Right atrium auricular region (tissue), 2 donors: ENCODE results near the gene SERPING1. TPM values are rescaled to one million over a fixed set of nuclear protein-coding genes. Genes with fewer than 3 reads are reported as not detected.

ENCODE experiments used
- DNase-seq: peaks from one replicate; pipeline ENCODE4 v3.0.0-alpha.2; 2019; ENCODE audit warnings: low spot score
- H3K27ac ChIP-seq, 2 donors: fragments of 200-600 bp; sonication (generic); 1 replicate in 1 of 2; 2 replicates in 1 of 2; pipeline ENCODE4 v1.5.1; 2016 to 2019
- H3K27me3 ChIP-seq, 2 donors: fragments of 200-600 bp; sonication (generic); one replicate each; pipeline versions ENCODE4 v1.5.1 to v1.6.0; 2017 to 2019
- H3K36me3 ChIP-seq: fragments of 200-600 bp; sonication (generic); one replicate; pipeline ENCODE4 v1.5.1; 2016
- H3K4me1 ChIP-seq, 2 donors: fragments of 200-600 bp; sonication (generic); one replicate each; pipeline versions ENCODE4 v1.5.1 to v1.6.0; 2017 to 2019
- H3K4me3 ChIP-seq, 2 donors: fragments of 200-600 bp; sonication (generic); 1 replicate in 1 of 2; 2 replicates in 1 of 2; pipeline ENCODE4 v1.5.1; 2017 to 2019; ENCODE audit warnings: mild to moderate bottlenecking in 1 of 2, moderate library complexity in 1 of 2
- H3K9me3 ChIP-seq, 2 donors: fragments of 200-600 bp; sonication (generic); one replicate each; pipeline ENCODE4 v1.5.1; 2019
- CTCF ChIP-seq, 2 donors: fragments of 200-600 bp; sonication (generic); IDR thresholded peaks; one replicate each; pipeline ENCODE4 v1.5.1; 2019; ENCODE audit warnings: antibody characterized with exemption in 2 of 2
- total RNA-seq, 2 donors: library from RNA; depleted of rRNA; stranded (reverse); fragments of >200 nt; gene quantifications; one replicate each; pipeline ENCODE4 v1.1.0, GENCODE V29; 2016

SERPING1 gene
- total RNA-seq, 2 donors from 2014 or later, result 210 to 851 TPM

DNA sequence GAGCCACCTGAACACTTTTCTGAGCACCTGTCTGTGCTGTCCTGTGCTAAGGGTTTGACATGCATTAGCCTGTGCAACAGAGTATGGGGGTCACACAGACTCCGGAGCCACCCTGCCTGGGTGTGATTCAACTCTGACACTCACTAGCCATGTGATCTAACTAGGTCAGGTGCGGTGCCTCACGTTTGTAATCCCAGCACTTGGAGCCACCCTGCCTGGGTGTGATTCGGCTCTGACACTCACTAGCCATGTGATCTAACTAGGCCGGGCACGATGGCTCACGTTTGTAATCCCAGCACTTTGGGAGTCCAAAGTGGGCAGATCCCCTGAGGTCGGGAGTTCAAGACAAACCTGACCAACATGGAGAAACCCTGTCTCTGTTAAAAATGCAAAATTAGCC, 41.4 kb upstream of the SERPING1 start:
- H3K9me3 ChIP-seq, result no peaks in the 10 kb centered on the region
- peaks cover 53% of the 10 kb centered on the region for H3K36me3 ChIP-seq
- no peak for TF ChIP-seq CTCF (IDR thresholded peaks at IDR 0.05)
- H3K27ac ChIP-seq, result no peak overlapping the region
- no peak overlapping the region for H3K4me3 ChIP-seq
- H3K4me1 ChIP-seq, result no peaks in the 10 kb centered on the region
- H3K27me3 ChIP-seq, result no peaks in the 10 kb centered on the region
- no peak for DNase-seq

DNA sequence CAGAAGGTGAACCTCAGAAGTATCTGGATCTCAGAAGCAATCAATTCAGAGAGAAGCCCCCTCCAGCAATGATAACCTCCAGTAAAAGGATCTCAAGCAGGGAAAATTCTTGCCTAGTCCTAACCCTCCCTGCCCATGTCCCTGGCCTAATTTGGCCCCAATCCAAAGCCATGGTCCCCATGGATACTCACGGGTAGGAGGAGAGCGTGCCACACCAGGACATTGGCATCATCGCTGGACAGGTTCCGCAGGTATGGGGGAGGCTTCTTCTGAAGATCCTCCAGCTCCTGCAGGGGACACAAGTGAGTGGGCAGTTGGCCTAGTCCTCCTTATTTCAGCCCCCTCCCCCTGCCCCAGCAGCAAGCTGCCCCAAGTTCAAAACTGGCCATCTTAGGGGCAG, 37.3 kb upstream of the SERPING1 start:
- no peaks in the 10 kb centered on the region for H3K27me3 ChIP-seq
- DNase-seq, result no peak
- H3K9me3 ChIP-seq, result no peaks in the 10 kb centered on the region
- TF ChIP-seq CTCF (IDR thresholded peaks at IDR 0.05), result no peak
- H3K4me1 ChIP-seq, result peaks cover 0 to under 1% of the 10 kb centered on the region in 2 donors
- H3K36me3 ChIP-seq, result peaks cover 27% of the 10 kb centered on the region
- no peak overlapping the region for H3K4me3 ChIP-seq
- no peak overlapping the region for H3K27ac ChIP-seq

GRCh38 chr11:57562596-57562995, 34.9 kb upstream of the SERPING1 start:
- H3K27me3 ChIP-seq, result no peaks in the 10 kb centered on the region
- TF ChIP-seq CTCF (IDR thresholded peaks at IDR 0.05), result no peak
- H3K27ac ChIP-seq, result no peak overlapping the region
- H3K9me3 ChIP-seq, result no peaks in the 10 kb centered on the region
- no peak overlapping the region for H3K4me3 ChIP-seq
- no peak for DNase-seq
- H3K4me1 ChIP-seq, result peaks cover 0 to 18% of the 10 kb centered on the region in 2 donors
- peaks cover 18% of the 10 kb centered on the region for H3K36me3 ChIP-seq

- Histone ChIP-seq H3K4me1 (peaks cover 0 to 26% of the 10 kb centered on the region in 2 donors), H3K4me3 (peak overlapping the region; percentile 21 to 89), H3K36me3 (no peaks in the 10 kb centered on the region), H3K27ac (peak overlapping the region; percentile 80 to 83), H3K9me3 (no peaks in the 10 kb centered on the region), H3K27me3 (no peaks in the 10 kb centered on the region)
- peak; percentile 69 for DNase-seq
- TF ChIP-seq CTCF (IDR thresholded peaks at IDR 0.05), result no peak
Measured at GRCh38 chr11:57566005-57566904, 31.2 kb upstream of the SERPING1 start.

GRCh38 chr11:57566905-57567514, 30.5 kb upstream of the SERPING1 start:
- TF ChIP-seq CTCF (IDR thresholded peaks at IDR 0.05), result no peak
- H3K4me3 ChIP-seq, result peak overlapping the region; percentile 53 to 89
- H3K27ac ChIP-seq, result peak overlapping the region; percentile 80 to 83
- no peaks in the 10 kb centered on the region for H3K36me3 ChIP-seq
- peaks cover 0 to 26% of the 10 kb centered on the region in 2 donors for H3K4me1 ChIP-seq
- no peaks in the 10 kb centered on the region for H3K9me3 ChIP-seq
- no peaks in the 10 kb centered on the region for H3K27me3 ChIP-seq
- DNase-seq, result no peak
